H1 (cell line): ENCODE results near the gene GGCX. TPM values are rescaled to one million over a fixed set of nuclear protein-coding genes. Genes with fewer than 3 reads are reported as not detected.
A peak's percentile ranks its signal among the peaks of the same experiment; 100 is the strongest.

Source experiments
- CBX5 ChIP-seq: fragments of 300-800, 300-1000 bp; sonication (generic); IDR thresholded peaks from 2 replicates; pipeline ENCODE4 v1.7.1; 2016; ENCODE audit warnings: antibody characterized with exemption, low read length, low read depth
- CHD1 ChIP-seq: IDR thresholded peaks from 2 replicates; pipeline ENCODE4 v1.6.1; 2012; ENCODE audit warnings: low read depth, low read length, improper control_type of control experiment
- CHD2 ChIP-seq: IDR thresholded peaks from 2 replicates; pipeline ENCODE4 v1.6.1; 2012; ENCODE audit warnings: low read length, improper control_type of control experiment
- EZH2 ChIP-seq: fragments of 200-600 bp; sonication (generic); IDR thresholded peaks from 2 replicates; pipeline ENCODE4 v1.7.1; 2012; ENCODE audit warnings: low read depth, mild to moderate bottlenecking, moderate library complexity, low read length, inconsistent platforms; ENCODE audit not compliant: severe bottlenecking
- FOSL1 ChIP-seq: IDR thresholded peaks from 2 replicates; pipeline ENCODE4 v1.6.1; 2011; ENCODE audit warnings: mild to moderate bottlenecking, low read depth, low read length, moderate library complexity; ENCODE audit not compliant: insufficient read depth
- KDM4A ChIP-seq: IDR thresholded peaks from one replicate; pipeline ENCODE4 v1.7.1; 2012; ENCODE audit warnings: low read depth, mild to moderate bottlenecking, moderate library complexity, low read length, inconsistent platforms; ENCODE audit not compliant: severe bottlenecking
- NRF1 ChIP-seq: IDR thresholded peaks from 2 replicates; pipeline ENCODE4 v1.6.1; 2011; ENCODE audit warnings: mild to moderate bottlenecking, low read depth, low read length, improper control_type of control experiment
- RBBP5 ChIP-seq: IDR thresholded peaks from 2 replicates; pipeline ENCODE4 v1.7.1; 2012; ENCODE audit warnings: low read depth, mild to moderate bottlenecking, inconsistent platforms, low read length, moderate library complexity, borderline replicate concordance
- polyA plus RNA-seq, 7 experiments: library from polyadenylated mRNA; depleted of rRNA in 3 of 7; stranded (reverse) in 5 of 7; unstranded in 2 of 7; fragments of >200 nt in 5 of 7; fragments of 200-250 nt in 2 of 7; gene quantifications; 1 replicate in 5 of 7; 2 replicates in 1 of 7; 4 replicates in 1 of 7; pipeline versions ENCODE4 v1.2.1 to v1.2.3, GENCODE V29; 2011 to 2013; ENCODE audit warnings: missing spikeins in 2 of 7, mixed read lengths in 2 of 7
- total RNA-seq: library from RNA; stranded (reverse); fragmentation: NEBNext Ultra II Directional; extraction: Animal tissue kit (Norgen Biotek cat#: 25700); gene quantifications from 2 replicates; pipeline ENCODE4 v1.2.1, GENCODE V29; 2021
- TF ChIP-seq, protein P1 (sequence below): IDR thresholded peaks from 2 replicates; pipeline ENCODE4 v1.6.1; 2011; ENCODE audit warnings: low read length, improper control_type of control experiment

Gene GGCX
- total and polyA plus RNA-seq, 2 of the 8 experiments (the other 6 are each of a cell fraction or from before 2014, with no cell fraction given), result 29.4 to 33.8 TPM

DNA sequence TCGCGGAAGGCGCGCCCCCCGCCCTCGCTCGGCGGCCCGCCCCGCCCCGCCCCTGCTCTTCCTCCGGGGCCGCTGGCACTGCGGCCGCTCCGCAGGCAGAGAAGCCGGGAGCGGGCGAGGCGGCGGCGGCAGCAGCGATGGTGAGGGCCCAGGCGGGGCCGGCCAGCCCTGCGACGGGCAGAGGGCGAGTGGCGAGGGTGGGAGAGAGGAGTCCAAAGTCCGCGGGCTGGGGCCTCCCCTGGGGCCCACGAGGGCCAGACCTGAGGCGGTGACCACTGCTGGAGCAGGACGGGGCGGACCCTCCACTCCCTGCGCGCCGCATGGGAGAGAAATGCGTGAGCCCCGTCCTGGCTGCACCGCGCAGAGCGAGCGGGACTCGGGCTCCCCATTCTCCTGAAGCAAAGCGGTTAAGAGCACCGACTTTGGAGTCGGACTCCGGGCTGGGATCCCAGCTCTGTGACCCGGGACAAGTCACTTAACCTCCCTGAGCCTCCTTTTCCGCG lies 23.1 kb upstream of the GGCX start, which contains the start of gene VAMP5 (continued):
- TF ChIP-seq CHD2 (no peak), RBBP5 (no peak; the same call in 1 of the 2 replicates), FOSL1 (no peak), EZH2 (peak; percentile 57), CBX5 (no peak), CHD1 (no peak), KDM4A (peak; percentile 70), NRF1 (no peak)
- TF ChIP-seq, protein P1, sequence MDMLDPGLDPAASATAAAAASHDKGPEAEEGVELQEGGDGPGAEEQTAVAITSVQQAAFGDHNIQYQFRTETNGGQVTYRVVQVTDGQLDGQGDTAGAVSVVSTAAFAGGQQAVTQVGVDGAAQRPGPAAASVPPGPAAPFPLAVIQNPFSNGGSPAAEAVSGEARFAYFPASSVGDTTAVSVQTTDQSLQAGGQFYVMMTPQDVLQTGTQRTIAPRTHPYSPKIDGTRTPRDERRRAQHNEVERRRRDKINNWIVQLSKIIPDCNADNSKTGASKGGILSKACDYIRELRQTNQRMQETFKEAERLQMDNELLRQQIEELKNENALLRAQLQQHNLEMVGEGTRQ, result no peak
